Measurements from ENCODE around the gene TOMM20.
"Not testable (repeated sequence)": the region's sequence is repeated elsewhere in the genome, so short reads cannot be mapped to it uniquely, and the experiment has no call there.

TOMM20 gene

GRCh38 chr1:235100194-235100772 is 28.4 kb downstream of the TOMM20 start:
- no peak for DNase-seq

DNA sequence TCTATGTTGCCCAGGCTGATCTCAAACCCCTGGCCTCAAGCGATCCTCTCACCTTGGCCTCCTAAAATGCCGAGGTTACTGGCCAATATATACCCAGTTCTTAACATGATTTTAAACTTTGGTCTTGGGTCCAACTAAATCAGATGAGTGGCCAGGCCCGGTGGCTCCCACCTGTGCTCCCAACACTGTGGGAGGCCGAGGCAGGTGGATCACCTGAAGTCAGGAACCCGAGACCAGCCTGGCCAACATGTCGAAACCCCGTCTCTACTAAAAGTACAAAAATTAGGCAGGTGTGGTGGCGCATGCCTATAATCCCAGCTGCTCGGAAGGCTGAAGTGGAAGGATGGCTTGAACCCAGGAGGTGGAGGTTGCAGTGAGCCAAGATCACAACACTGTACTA is 29.6 kb downstream of the TOMM20 start:
- DNase-seq = no peak

DNA sequence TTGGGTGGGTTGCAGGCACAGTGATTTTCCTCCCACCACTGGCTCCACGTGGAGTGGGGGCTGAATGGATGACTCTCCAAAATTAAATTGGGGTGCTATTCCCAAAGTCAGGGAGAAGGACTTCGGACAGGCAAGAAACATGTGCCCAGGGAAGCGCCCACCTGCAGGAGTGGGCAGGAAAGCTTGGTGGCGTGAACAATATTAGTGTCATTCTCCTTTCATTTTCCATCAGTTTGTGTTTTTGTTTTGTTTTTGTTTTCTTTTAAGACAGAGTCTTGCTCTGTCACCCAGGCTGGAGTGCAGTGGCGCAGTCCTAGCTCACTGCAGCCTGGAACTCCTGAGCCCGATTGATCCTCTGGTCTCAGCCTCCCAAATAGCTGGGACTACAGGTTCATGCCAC is 30.1 kb downstream of the TOMM20 start:
- DNase-seq = no peak

DNA sequence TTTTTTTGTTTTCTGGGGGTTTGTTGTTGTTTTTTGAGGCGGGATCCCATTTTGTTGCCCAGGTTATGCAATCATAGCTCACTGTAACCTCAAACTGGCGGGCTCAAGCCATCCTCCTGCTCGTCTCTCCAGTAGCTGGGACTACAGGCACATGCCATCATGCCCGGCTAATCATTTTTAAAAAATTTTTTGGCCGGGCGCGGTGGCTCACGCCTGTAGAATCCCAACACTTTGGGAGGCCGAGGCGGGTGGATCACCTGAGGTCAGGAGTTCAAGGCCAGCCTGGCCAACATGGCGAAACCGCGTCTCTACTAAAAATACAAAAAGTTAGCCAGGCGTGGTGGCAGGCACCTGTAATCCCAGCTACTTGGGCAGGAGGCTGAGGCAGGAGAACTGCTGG is 31.1 kb downstream of the TOMM20 start:
- DNase-seq = not testable (repeated sequence)

DNA sequence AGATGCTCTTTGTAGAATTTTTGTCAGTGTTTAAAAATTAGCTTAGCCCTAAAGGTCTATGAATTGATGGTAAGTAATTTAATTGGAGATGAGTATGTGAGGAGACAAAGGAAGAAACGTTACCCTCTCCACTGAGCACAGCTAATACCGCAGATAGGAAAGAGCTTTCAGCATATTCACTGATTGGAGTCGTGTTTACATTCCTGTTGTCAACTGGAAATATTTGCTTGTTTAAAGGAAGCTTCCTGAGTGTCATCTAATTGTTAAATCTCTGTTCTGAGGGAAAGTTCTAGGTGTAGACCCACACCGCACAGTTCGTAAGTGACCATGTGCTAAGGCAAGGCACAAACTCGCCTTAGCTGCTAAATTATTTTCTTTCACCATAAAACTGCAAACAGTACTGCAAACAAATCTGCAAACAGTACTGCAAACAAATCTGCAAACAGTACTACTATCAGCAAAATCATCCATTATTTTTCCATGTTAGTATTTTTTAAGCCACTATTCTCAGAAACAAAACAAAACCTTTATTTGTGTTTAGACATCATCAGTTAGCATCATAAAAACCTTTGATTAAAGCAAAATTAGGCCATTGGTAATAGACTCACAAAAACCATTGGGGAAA is 32.6 kb downstream of the TOMM20 start:
- no peak for DNase-seq

DNA sequence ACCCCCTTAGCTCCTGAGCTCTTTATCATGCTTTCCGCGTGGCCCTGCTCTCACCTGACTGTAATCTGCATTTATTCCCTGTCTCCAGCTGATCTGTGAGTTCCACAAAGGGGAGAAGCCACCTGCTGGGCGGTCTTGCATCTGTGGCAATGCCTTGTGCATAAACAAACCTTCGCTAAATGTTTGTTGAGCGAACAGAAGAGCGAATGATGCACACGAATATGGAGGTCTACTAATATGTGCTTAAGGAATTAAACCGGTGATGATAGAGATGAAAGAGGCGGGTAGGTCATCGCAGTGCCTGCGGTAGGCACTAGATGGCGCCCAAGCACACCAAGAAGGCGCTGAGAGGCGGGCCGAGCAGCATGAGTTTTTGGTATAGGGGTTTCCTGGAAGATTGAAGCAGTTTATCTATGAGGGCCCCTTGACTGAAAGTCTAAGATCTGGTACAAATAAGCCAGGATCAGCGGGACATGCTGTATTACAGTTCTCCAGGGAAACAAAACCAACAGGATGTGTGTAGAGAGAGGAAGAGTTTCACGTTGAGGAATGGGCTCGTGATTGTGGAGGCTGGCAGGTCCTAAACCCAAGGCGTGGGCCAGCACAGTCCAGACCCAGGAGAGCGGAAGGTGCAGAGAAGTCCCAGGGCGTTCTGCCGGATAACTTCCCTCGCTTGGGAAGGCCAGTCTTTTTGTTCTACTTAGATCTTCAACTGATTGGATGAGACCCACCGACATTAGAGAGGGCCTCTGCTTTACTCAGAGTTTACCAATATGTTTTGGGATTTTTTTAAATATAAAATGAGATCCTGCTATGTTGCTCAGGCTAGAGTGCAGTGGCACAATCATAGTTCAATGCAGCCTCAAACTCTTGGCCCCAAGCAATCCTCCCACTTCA is 34.7 kb downstream of the TOMM20 start:
- DNase-seq = peak; percentile 85

GRCh38 chr1:235093013-235093695 is 35.5 kb downstream of the TOMM20 start:
- DNase-seq = no peak

GRCh38 chr1:235092415-235092814 is 36.2 kb downstream of the TOMM20 start:
- DNase-seq = not testable (repeated sequence)

GRCh38 chr1:235092045-235092406 is 36.6 kb downstream of the TOMM20 start:
- not testable (repeated sequence) for DNase-seq

DNA sequence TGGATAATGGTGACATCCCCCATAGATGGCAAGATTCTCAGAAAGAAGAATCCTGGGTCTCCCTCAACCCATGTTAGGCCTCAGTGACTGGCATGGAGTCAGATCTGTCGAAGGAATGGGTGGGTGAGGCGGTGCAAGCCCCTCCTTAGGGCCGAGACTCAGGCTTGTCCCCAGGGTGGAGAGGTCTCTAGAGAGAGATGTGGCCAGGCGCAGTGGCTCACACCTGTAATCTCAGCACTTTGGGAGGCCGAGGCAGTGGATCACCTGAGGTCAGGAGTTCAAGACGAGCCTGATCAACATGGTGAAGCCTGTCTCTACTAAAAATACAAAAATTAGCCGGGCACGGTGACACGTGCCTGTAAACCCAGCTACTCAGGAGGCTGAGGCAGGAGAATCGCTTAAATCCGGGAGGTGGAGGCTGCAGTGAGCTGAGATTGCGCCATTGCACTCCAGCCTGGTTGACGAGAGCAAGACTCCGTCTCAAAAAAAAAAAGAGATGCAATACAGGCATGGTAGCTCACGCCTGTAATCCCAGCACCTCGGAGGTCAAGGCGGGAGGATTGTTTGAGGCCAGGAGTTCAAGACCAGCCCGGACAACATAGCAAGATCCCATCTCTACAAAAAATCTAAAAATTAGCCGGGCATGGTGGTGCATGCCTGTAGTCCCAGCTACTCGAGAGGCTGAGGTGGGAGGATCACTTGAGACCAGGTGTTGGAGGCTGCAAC is 37.2 kb downstream of the TOMM20 start:
- not testable (repeated sequence) for DNase-seq

GRCh38 chr1:235090406-235091069 is 38.1 kb downstream of the TOMM20 start:
- DNase-seq = no peak

- no peak for DNase-seq
Observed at GRCh38 chr1:235088907-235089306, 39.7 kb downstream of the TOMM20 start.

- no peak for DNase-seq
Observed at GRCh38 chr1:235088430-235088829, 40.2 kb downstream of the TOMM20 start.

GRCh38 chr1:235087906-235088305 is 40.7 kb downstream of the TOMM20 start:
- no peak for DNase-seq

DNA sequence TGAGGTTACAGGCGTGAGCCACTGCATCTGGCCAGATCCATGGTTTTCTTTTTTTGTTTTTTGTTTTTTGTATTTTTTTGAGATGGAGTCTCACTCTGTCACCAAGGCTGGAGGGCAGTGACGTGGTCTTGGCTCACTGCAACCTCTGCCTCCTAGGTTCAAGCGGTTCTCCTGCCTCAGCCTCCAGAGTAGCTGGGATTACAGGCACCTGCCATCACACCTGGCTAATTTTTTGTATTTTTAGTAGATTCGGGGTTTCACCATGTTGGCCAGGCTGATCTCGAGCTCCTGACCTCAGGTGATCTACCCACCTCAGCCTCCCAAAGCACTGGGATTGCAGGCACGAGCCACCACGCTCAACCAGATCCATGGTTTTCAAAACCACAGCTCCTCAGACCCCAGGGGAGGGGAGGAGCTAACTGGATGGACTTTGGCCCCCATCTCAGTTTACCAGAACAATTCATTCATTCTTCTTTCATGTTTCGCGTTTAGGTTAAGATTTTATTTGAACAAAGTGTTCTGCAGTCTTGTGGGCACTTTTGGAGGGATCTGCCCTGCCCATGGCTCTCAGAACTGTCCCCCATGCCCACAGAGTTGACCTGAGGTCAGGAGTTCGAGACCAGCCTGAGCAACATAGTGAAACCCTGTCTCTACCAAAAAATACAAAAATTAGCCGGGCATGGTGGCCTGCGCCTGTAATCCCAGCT is 43.1 kb downstream of the TOMM20 start:
- DNase-seq = not testable (repeated sequence)

DNA sequence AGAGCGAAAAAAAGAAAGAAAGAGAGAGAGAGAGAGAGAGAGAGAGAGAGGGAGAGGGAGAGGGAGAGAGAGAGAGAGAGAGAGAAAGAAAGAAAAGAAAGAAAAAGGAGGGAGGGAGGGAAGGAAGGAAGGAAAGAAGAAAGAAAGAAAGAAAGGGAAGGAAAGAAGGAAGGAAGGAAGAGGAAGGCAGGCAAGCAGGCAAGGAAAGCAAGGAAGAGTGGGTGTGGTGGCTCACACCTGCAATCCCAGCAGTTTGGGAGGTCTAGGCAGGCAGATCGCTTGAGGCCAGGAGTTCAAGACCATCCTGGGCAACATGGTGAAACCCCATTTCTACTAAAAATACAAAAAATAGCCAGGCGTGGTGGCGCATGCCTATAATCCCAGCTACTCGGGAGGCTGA is 47.8 kb downstream of the TOMM20 start:
- not testable (repeated sequence) for DNase-seq

GRCh38 chr1:235080297-235080657 is 48.4 kb downstream of the TOMM20 start:
- not testable (repeated sequence) for DNase-seq

GRCh38 chr1:235079443-235080296 is 49.0 kb downstream of the TOMM20 start:
- DNase-seq = peak; percentile 36

DNA sequence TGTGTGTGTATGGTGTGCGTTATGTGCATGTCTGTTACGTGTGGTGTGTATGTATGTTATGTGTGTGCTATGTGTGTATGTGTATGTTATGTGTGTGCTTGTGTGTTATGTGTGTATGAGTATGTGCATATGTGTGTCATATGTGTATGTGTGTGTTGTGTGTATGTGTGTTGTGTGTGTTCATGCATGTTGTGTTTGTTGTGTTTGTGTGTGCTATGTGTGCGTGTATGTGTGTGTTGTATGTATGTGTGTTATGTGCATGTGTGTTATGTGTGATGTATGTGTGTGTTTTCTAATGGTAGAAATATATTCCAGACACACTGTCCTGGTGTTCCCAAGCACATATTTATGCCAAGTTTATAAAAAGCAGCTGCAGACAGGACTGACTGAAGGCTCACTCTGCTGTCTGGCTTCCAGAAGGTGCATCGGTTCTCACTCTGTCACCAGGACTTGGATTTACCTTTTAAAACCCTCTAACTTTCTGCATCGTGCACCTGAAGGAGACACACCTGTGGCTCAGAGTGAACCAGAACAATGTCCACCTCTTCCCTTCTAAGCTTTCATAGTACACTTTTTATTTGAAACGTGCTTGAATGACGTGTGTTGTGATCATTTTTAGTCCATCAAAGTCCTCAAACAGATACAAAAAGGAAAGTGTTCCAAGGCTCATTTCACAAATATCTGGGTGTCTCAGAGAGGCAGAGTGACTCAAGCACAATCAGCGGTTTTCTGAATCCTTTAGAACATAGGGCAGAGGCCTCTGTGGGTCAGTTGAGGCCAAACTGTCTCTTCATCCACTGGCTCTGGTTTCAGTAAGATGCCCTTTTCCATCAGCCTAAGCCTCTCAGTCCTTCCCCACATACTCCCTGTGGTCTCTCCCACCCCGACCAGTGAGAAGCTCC is 49.9 kb downstream of the TOMM20 start:
- DNase-seq = no peak
